Stimulated activated CD8-positive, alpha-beta memory T cell treated with anti-CD3 and anti-CD28 coated beads, Interleukin-15, amount 100 ng/mL, for 24 hours (primary cell): Measurements from ENCODE around the gene ZNF37A.
"Not testable (repeated sequence)": the region's sequence is repeated elsewhere in the genome, so short reads cannot be mapped to it uniquely, and the experiment has no call there.

Source experiments
- DNase-seq: peaks from one replicate; pipeline ENCODE4 v3.0.0-alpha.2; 2020; ENCODE audit warnings: low read depth

ZNF37A gene

DNA sequence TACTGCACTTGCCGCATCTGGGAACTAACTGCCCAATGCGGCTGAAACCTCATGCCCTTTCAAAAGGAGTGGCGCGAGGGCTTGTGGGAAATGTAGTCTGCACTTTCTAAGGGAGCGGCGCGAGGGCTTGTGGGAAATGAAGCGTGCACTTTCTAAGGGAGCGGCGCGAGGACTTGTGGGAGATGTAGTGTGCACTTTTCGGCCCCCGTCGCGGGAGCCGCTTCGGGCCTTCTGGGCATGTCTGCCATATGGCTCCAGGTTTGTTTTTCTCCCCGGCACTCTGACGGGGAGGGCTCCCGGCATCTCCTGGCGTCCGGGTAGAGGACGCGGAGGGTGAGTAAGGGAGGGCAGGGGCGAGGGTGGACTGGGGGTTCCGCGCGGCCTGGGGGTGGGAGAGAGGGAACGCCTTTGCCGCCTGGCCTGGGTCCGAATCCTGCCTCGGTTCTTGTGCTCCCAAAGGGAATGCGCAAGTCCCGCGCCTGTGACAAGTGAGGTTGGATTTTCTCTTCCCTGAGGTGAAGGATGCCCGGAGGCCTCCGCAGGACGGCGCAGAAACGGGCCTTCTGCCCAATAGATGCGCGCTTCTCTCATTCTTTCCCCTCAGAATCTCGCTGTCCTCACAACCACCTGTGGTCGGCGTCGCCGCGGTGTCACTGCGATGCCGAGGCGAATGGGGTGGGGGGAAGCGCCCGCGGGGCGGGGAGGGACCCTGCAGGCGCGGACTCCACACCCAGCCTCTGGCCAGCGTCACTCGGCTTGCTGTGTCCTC lies at the start of gene ZNF37A:
Gene ZNF37A, plus strand, starts transcription at position 180 of the 769 bp plus-strand sequence. CDS start 2,281 bp downstream, outside the sequence.
- DNase-seq: peak; percentile 60

GRCh38 chr10:38045129-38045528 lies 49.0 kb upstream of the ZNF37A start:
- DNase-seq: no peak

GRCh38 chr10:38047666-38048065 lies 46.5 kb upstream of the ZNF37A start:
- no peak for DNase-seq

- no peak for DNase-seq
These were observed 43.9 kb upstream of the ZNF37A start for GRCh38 chr10:38050212-38050611.

- no peak for DNase-seq
These were observed 39.8 kb upstream of the ZNF37A start for GRCh38 chr10:38054361-38054797.

GRCh38 chr10:38055274-38055894 lies 38.8 kb upstream of the ZNF37A start:
- DNase-seq: not testable (repeated sequence)

GRCh38 chr10:38069663-38070062 lies 24.5 kb upstream of the ZNF37A start:
- not testable (repeated sequence) for DNase-seq

DNA sequence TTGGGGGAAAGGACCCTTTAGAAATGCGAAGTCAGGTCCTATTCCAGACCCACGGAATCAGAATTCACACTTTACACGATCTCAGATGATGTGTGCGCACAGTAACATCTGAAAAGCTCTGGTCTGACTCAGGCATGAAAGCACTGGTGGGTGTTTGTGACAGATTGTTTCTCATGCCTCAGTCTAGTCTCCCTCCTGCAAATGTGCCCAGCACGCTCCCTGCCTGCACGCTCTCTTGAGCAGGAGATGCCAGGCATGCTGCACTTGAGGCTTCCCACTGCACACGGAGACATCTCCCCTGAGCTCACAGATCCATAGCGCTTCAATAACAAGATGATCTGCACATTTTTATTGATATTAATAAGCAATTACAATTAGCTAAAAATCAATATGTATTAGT lies 23.6 kb upstream of the ZNF37A start:
- DNase-seq: no peak

DNA sequence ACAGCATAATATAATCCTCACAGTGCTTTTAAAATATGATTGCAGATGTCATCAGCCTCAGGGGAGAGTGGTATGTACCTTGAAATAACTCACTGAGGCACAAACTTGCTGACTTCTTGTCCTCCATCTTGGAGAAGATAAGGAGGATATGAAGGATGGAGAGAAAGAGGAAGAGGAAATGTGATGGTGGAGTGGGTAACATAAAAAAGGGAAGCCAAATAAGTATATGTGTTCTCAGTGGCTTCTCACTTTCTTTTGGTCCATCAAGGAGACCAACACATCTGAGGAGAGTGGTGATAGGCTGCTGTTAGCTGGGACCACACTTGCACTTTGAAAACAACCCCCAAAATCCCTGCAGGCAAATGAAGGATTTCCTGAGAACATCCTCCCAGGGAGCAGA lies 21.6 kb upstream of the ZNF37A start:
- DNase-seq: no peak

DNA sequence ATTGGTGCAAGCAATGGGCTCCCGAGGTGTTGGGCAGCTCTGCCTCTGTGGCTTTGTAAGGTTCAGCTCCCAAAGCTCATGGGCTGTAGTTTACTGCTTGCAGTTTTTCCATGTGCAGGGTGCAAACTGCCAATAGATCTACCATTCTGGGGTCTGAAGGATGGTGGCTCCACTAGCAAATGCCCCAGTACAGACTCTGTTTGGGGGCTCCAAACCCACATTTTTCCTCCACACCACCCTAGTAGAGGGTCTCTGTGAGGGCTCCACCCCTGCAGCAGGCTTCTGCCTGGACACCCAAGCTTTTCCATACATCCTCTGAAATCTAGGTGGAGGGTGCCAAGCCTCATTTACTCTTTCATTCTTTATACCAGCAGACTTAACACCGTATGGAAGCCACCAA lies 17.4 kb upstream of the ZNF37A start:
- no peak for DNase-seq

DNA sequence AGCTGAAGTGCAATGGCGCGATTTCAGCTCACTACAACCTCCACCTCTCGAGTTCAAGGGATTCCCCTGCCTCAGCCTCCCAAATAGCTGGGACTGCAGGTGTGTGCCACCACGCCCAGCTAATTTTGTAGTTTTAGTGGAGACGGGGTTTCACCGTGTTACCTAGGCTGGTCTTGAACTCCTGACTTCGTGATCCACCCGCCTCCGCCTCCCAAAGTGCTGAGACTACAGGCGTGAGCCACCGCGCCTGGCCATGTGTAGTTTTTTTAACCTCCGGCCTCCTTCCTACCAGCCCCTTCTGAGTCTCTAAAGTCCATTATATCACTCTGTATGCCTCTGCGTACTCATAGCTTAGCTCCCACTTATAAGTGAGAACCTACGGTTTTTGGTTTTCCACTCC lies 819 bp upstream of the ZNF37A start:
- DNase-seq: not testable (repeated sequence)

DNA sequence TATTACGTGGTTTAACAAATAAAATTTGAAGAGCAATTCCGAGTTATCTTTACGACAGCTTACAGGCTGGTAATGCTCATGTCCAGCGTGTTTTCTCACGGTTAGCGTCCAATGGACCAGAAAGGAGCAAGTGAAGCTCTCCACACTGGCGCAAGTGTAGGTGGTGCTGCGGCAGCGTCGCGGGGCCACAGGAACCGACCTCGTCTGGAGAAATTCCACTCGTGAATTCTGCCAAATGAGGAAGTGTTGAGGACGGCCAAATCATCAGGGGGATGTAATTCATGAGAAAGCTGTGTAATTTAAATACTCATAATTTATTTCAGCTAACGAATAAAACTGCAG lies 350 bp upstream of the ZNF37A start:
- DNase-seq: no peak

DNA sequence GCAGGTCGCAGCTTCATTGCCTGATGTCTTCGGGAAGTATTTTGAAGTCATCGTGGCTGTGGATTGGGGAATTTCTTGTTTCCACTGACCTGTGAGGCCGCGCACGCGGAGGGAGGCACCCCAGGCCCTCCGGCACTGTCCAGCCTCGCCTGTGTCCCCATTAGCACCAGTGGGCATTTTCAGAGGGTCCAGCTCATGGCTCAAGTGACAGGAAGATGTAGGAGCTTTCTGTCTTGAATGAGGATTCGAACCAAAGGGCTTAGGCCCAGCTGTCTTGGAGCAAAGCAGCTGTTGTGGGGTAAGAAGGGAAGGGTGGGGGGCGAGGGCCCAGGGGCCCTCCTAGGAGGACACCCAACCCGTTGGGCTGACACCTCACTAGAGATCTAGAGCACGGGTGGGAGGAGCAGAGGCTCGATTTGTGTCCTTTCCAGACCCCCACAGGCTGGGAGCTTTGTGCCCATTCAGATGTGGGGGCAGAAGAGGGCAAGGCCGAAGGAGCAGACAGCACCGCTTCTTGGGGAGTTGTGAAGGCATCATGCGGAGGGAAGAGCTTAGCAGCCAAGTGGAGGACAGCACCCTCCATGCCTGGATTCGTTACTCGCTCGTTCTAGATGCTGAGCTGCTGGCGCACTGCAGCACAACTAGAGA lies 914 bp downstream of the ZNF37A start:
- no peak for DNase-seq

- DNase-seq: no peak
These were observed 8.7 kb downstream of the ZNF37A start for GRCh38 chr10:38102880-38103279.

DNA sequence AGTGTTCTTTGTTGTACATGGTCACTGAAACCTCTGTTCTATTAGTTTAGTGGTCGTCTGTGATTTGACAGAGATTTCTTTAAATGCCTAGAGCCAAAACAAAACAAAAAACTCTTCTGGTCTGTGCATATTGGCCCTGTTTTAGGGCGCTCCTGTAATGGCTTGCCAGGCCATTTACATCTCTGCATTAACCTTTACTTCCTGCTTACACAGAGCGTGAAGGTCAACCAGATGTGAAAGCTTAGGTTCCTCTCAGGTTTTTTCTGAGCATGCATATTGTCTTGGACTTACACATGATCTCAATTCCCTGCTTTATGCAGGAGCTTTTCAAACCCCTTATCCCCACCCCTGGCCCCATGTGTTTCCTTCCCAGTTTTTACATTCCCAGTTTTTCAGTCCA lies 9.6 kb downstream of the ZNF37A start:
- no peak for DNase-seq

GRCh38 chr10:38112159-38112558 lies 18.0 kb downstream of the ZNF37A start:
- DNase-seq: no peak

GRCh38 chr10:38118072-38118807 lies 24.1 kb downstream of the ZNF37A start:
- no peak for DNase-seq

DNA sequence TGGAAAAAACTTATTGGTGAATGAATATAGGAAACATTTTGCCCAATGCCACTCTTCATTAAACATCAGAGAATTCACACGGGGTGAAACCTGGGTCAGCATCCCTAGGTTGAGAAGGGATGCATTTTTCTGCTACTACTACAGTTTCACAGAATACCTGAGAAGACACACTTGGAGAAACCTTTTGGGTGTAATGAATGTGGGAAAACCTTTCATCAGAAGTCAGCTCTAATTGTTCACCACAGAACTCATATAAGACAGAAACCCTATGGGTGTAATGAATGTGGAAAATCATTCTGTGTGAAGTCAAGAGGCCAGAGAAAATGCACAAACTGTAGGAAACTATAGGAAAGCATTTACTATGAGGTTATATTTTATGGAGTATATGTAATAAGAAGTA lies 24.9 kb downstream of the ZNF37A start:
- DNase-seq: no peak

- DNase-seq: no peak
These were observed 33.7 kb downstream of the ZNF37A start for GRCh38 chr10:38127812-38128211.

- DNase-seq: no peak
These were observed 49.5 kb downstream of the ZNF37A start for GRCh38 chr10:38143587-38143986.

GRCh38 chr10:38146579-38147333 lies 52.6 kb downstream of the ZNF37A start:
- no peak for DNase-seq

- DNase-seq: no peak
These were observed 53.5 kb downstream of the ZNF37A start for GRCh38 chr10:38147686-38148085.
